OCI-LY1 (cell line): ENCODE results near the gene PSMD1.

Experiments
- CTCF ChIP-seq: fragments of 200-600 bp; sonication (generic), shearing (Covaris generic); IDR thresholded peaks from 2 replicates; pipeline ENCODE4 v1.5.1; 2017; ENCODE audit warnings: mild to moderate bottlenecking, antibody characterized with exemption, low read length, moderate library complexity, mixed read lengths
- EZH2 ChIP-seq: fragments of 200-600 bp; sonication (generic), shearing (Covaris generic); IDR thresholded peaks from 2 replicates; pipeline ENCODE4 v1.8.0; 2017; ENCODE audit warnings: borderline replicate concordance, mixed run types, mild to moderate bottlenecking, antibody characterized with exemption, low read length, moderate library complexity, mixed read lengths

GRCh38 chr2:231177156-231178025 is 120.7 kb downstream of the PSMD1 start:
- TF ChIP-seq CTCF (no peak), EZH2 (no peak)
